Suprapubic skin (tissue), 3 donors: Measurements from ENCODE around the gene DEFB113.

Source experiments
- CTCF ChIP-seq, 2 donors: fragments of 200-600 bp in 1 of 2; fragments of 450-650 bp in 1 of 2; sonication (generic) in 1 of 2; IDR thresholded peaks; one replicate each; pipeline ENCODE4 v1.5.1; 2016 to 2019; ENCODE audit warnings: antibody characterized with exemption in 2 of 2, mild to moderate bottlenecking in 1 of 2, moderate library complexity in 1 of 2
- POLR2AphosphoS5 ChIP-seq, 3 donors: sonication (generic); formaldehyde crosslinking; IDR thresholded peaks; one replicate each; pipeline ENCODE4 v1.6.1; 2017; ENCODE audit warnings: antibody characterized with exemption in 3 of 3

DNA sequence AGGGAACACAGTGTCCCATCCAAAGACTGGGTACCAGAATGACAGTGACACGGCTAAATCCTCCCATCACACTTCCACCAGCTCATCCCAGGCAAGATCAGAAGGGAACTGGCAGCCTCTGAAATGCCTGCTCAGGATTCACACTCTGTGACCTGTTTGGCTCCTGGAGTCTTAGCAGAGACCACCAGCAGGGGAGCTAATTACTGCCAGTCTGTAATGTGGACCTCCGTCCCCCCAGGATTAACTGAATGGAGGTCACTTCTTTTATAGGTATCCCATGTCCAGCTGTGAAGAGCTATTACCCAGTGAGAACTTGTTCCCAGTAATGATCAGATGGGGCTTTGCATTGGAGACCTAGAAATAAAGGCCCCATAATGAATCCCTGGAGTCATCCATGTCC is 50.6 kb downstream of the DEFB113 start:
- TF ChIP-seq CTCF (IDR thresholded peaks at IDR 0.05) (no peak), POLR2AphosphoS5 (IDR thresholded peaks at IDR 0.05) (no peak)
